GM19043 (cell line): Measurements from ENCODE around the gene IFRD2.
"Not testable (repeated sequence)": the region's sequence is repeated elsewhere in the genome, so short reads cannot be mapped to it uniquely, and the experiment has no call there.

Experiments used
- ATAC-seq: cut with Tn5 transposase; IDR thresholded peaks from one replicate; pipeline ENCODE4 v1.9.1; 2021; ENCODE audit warnings: low read depth; ENCODE audit not compliant: unreplicated experiment

The IFRD2 gene

DNA sequence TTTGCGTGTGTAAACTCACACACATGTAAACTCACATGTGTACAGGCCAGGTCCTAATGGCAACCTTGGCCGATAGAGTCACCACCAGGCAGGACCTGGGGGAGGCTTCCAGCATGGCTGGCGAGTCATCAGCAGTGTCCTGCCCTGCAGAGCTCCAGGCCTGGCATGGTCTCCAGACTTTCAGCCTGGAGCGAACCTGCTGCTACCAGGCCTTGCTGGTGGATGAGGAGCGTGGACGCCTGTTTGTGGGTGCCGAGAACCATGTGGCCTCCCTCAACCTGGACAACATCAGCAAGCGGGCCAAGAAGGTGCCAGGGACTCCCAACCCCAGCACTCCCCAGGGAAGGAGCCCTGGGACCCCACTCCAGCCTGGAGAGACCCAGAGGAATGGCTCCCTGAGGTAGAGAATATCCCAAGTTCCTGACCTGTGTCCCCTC is 22.2 kb downstream of the IFRD2 start:
- ATAC-seq, result no peak

DNA sequence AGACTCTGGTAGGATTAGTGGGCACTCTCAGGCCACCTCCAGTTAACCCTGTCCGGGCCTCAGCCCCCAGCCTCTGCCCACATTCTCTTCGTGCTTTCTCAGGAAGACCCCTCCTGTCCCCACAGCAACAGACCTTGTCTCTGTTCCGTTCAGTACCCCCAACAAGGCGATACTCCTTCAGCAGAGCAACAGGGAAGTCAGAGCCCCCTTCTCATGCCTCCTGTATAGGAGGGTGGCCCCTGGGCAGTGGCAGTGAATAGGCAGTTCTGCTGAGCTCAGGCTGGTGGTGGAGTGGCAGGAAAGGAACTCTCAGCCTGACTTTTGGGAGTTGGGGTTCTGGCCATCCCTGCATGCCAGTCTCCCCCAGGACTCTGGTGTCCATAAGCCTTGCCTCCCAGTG is 22.8 kb downstream of the IFRD2 start:
- ATAC-seq, result no peak

DNA sequence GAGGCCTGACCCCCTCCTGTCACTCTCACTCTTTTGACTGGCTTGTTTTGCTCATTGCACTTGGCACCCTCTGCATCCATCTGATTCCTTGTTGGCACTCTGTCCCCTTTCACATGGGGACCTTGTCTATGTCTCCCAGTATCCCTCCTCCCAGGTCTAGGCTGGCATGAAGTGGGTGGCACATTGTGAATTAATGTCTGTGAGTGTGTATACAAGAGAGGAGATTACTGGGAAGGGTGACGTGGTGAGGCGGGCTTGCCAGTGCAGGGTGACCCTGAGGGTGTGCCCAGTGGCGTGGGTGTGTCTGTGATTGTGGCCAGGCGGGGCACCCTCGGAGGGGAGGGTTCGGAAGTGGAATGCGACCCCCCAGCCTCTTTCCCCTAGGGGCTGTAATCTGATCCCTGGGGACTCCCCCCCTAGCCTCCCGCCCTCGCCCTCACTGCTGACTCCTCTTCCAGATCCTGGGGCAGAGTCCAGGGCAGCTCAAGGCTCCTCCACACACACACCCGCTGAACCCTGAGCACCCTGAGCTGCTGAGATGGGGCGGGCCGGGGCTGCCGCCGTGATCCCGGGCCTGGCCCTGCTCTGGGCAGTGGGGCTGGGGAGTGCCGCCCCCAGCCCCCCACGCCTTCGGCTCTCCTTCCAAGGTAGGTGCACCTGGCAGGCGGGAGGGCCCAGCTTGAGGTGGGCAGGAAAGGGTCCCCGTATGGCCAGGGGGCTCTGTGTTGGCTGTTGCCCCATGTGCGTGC is 23.4 kb downstream of the IFRD2 start, which contains the start of gene SEMA3B:
Gene SEMA3B, plus strand, starts transcription at position 445 of the 749 bp plus-strand sequence. Its CDS starts 94 bp downstream, at position 539.
- no peak for ATAC-seq

DNA sequence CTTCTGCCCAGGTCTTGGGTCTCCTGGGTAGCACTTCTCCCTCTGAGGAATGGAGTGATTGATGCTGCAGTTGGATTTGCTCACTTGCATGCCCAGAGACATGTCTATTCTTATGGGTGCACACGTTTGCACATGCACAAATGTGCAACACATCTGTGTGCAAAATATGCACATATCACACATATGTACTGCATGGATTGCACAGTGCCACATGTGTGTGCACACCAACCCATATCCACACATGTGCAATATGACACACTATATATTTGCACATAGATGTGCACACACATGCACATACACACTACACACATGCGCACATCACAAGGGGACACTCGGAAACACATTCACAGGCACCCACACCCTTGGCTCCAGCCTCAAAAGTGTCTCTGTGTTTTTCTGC is 24.0 kb downstream of the IFRD2 start:
- no peak for ATAC-seq

DNA sequence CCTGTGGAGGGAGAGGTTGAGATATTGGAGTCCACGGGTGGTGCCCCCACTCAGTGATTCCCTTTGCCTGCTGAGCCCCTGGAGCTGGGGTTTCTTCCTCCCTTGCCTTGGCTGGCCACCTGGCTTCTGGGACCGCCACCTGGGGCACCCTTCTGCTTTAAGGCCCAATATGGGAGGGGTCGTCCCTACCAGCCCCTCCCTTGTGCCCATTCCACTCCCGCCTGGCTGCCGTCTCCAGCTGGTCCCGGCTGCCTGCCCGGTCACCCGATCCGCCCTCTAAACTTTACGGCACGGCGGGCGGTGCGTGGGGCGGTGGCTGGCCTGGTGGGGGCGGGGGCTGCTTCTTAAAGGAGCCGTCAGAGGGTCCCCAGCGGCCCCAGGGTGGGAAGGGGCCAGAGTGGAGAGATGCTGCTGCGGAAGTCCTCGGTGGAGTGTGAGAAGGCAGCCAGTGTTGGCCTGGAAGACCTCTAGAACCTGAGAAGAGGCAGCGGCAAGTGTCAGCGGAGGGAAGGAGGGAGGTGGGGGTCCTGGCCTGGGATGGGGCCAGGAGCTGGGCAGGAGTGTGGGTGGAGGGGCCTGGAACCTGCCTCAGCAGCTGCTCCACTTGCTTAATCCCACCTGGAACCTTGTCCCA is 24.8 kb downstream of the IFRD2 start:
- ATAC-seq, result no peak

DNA sequence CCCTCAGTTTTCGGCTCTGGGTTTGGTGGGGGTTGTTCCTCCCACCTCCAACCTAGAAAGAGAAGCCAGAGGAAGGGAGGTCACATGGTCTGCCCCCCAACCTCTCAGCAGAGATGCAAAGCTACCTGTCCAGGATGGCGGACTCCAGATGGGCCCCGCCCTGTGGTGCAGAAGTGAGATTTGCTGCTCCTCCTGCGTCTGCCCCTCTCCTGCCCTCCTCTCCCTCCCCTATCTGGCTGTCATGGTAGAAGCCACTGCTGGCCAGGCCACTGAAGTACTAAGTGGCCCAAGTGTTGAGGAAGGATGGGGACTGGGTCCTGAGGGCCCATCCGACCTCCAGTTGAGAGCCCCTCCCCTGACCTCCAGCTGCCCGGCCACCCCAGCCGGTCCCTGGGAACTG is 25.4 kb downstream of the IFRD2 start:
- ATAC-seq, result no peak

DNA sequence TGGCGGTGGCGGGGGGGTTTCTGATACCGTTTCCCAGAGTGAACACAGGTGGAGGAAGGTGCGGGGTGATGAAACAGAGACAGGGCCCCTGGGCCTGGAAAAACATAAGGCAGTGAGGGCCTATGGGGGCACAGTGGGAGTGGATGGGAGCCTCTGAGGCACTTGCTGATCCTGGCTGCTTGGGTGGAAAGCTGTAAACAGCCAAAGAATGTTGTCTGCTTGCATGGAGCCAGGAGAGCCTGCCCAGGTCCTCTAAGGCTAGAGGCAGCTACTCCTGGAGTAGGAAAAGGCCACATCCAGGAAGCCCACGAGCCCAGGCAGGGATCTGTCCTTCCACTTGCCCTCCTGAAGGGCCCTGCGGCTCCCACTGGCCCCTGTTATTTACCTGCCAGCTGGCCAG is 26.2 kb downstream of the IFRD2 start:
- ATAC-seq, result no peak

DNA sequence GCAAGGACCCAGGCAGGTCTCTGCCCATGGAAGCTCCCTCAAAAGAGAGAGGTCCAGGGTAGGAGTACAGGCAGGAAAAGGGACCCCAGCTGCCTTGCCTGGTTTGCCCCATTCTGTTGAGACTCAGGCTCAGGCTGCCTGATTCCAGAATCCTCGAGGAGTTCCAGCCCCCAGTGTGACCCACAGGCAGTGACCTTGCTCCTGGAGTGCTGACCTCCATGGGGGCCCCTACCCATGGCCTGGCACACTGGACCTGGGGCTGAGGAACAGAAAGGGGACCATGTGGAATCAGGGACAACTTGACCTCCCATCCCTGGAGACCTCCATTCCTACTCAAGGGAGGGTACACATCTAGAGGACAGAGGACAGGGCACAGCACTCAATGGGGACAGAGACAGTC is 26.7 kb downstream of the IFRD2 start:
- no peak for ATAC-seq

DNA sequence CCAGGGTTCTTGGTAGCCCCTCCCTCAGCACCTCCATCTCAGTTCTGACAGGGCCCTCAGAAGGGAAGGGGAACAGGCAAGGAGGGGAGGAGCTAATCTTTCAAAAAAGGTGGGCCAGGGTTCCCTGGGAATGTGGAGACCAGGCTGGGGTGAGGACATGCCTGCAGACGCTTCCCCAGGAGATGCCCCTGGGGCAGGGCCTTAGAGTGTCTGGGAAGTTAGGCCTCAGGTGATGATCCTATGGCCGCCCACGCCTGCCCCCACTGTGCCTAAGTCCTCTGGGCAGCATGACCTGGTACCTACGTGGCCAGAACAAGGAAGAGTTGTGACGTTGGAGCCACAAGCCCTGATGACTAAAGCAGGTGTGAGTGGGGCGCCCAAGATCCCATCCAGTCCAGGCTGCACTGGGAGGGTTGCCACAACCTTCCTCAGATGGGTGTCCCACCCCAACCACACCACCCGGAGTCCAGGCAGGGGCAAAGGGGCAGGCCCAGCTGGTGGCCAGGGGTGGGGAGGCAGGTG is 27.2 kb downstream of the IFRD2 start:
- ATAC-seq, result no peak

DNA sequence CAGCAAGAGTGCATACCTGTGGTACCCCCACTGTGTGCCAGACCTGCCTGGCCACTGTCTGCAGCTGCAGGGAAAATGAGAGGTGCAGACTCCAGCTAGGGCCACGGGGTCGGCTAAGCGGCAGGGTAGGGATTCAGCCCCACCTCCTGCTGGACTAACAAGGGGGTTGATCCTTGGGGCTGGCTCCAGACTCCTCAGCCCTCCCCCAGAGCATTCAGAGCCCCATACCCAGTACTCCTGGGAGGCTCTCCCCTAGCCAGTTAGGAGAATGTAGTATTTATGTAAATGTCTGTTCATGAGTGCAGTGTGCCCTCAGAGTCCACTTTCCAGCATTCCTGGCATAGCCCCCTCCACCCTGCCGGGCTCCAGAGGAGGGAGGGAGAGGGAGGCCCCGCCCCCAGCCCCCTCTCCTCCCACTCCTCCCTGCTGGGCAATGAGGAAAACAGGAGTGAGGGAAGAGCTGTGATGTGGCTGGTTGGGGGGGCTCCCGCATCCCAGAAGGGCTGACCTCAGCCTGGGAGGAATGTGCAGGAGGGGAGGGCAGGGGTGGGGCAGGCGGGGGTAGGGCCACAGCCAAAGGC is 27.8 kb downstream of the IFRD2 start:
- ATAC-seq, result no peak

DNA sequence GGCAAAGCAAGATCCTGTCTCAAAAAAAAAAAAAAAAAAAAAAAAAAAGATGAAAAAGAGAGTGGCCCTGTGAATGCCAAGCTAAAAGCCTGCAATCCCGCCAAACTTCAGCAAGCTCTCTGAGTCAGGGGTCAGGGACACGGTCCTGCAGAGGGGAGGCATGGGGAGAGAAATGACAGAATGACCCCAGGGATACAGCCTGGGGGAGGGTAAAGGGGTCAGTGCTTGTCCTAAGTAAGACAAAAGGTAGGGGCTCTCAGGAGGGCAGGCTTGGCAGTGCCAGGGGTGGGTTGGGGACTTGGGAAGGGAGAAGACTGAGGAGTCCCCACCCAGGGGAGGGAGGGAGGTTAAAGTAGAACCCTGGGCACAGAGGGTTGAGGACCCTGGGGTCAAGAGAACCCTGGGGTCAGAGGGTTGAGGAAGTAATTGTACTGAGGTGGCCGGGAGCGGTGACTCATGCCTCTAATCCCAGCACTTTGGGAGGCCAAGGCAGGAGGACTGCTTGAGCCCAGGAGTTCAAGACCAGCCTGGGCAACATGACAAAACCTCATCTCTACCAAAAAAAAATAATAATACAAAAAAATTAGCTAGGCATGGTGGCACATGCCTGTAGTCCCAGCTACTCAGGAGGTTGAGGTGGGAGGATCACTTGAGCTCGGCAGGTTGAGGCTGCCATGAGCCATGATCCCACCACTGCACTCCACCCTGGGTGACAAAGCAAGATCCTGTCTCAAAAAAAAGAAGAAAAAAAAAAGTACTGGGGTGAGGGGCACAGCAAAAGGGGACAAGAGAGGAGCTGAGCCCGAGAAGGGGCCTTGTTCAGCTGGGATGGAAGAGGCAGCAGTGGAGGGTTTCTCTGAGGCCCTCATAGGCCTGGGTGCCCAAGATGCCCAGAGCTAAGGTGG is 28.5 kb downstream of the IFRD2 start:
- no peak for ATAC-seq

DNA sequence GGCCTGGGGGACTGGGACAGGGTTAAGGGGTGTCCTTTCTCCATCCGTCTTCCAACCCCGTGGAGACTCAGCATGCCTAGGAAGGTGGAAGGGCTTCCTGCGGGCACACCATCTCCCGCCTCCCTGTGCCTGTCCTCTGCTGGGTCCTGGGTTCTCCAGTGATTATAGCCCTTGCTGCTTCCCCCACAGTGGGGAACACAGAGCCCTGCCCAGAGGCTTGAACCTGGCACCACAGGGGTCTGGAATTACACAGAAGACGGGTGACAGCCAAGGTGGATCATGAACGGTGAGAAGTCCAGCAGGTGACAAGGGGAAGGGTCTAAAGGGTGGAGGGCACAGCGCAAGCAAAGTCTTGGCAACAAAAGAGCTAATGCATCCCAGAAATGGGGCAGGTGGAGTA is 29.5 kb downstream of the IFRD2 start:
- no peak for ATAC-seq

DNA sequence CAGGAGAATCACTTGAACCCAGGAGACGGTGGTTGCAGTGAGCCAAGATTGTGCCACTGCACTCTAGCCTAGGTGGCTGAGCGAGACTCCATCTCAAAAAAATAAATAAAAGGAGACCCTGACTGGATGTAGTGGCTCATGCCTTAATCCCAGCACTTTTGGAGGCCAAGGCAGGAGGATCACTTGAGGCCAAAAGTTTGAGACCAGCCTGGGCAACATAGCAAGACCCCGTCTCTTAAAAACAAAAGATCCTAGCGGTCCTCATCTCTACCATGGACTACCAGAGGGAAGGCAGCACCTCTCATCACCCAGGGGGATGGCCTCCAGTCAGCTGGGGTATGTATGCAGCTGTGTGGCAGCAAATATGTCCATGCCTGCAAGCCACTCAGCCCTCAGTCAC is 30.0 kb downstream of the IFRD2 start:
- not testable (repeated sequence) for ATAC-seq

DNA sequence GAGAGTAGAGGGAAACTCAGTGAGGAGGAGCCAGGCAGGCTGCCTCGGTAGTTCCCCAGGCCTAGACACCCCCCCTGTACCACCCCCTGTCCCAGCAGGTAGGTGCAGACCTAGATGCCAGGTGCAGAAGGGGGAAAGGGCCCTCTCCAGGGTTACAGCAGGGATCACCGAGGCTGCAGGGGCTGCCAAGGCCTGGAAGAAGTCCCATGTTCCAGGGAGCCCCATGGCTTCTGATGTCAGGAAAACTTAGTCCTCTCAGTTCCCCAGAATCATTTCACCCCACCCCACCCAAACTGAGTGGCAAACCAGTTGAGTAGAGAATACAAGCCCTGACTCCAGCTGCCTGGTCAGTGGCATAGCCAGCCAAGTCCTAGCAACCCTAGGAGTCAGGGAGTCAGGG is 30.7 kb downstream of the IFRD2 start:
- ATAC-seq, result no peak

DNA sequence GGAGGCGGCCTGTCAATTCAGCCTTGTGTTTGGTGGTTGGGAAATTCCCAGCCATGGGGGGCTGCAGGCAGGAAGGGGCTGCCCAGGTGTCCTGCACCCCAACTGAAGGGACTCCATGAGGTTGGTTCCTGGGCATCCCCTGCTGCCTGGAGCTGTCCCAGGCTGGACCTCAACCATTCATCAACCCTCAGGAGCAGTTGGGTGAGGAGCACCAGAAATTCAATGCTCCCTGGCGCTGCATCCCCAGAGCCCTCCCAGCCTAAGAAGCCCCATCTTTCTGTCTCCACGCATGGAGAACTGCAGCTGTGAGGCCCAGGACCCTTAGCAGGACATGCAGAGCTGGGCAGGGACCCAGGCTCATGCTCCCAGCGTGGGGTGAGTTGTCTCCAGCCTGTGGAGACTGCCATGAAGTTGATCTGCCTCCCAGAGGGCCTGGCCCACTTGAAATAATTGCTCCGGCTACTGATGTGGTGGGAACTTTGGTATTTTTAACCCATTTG is 31.2 kb downstream of the IFRD2 start:
- no peak for ATAC-seq

DNA sequence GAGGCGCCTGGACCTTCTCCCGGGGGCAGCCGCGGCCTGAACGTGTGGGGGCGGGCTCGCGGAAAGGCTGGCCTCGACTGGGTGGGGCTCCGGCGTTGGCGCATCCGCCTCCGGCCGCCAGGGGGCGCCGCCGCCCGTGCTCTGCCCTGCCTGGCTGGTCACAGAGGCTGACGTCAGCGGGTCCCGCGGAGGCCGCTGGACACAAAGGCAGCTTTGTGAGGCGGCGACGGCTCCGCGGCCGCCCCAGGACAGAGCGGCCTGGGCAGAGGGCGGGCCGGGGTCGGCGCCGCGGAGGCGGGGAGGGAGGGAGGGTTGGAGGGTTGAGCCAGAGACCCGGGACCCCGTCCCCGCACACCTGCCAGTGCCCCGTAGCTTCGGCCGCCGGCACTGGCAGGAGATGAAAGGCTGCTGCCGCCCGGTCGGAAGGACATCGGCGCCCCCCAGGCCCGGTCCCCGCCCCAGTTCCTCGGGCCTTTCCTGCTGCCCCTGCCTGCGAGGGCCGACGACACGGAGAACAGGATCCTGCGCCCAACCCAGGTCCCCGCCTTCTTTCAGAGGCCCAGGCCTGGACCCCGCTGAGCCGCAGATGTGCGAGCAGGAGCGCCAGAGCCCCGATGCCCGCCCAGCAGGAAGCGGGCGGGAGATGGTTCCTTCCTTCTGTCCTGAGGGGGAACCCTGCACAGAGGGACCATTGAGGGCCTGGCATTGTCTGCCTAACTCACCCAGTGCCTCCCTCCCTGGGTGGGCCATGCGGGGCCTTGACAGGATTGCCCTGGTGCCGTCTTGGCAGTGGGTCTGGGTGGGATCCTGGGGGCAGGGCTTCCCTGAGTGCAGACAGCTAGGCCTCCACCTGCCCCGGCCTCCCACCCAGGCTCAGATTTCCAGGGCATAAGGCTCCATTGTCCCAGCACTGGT is 31.9 kb downstream of the IFRD2 start:
- ATAC-seq, result peak; percentile 86

DNA sequence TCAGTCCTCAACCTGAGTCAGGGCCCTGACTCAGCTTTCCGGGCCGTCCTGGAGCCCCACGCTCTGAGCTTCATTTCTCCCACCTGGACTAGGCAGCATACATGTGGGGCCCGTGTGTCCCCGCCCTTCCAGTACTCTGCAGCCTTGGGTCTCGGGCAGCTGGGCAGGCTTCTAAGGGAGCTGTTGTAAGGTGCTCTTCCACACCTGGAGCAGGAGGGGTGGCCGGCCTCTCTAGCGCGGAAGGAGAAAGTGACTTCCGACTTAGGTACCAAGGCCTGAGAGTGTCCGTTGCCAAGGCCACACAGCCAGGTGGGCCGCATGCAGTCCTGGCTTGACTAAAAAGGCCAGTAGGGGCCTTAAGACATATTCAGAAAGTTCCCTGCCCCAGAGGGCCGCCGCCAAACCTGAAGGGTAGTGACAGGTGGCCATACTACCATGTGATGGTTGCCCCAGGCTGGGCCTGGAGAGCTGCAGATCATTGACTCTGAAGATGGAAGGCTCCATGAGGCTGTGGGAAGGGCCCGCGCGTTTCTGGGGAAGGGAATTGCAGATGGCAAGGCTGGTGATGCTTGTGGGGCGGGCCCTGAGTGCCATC is 32.7 kb downstream of the IFRD2 start:
- ATAC-seq, result peak; percentile 15

DNA sequence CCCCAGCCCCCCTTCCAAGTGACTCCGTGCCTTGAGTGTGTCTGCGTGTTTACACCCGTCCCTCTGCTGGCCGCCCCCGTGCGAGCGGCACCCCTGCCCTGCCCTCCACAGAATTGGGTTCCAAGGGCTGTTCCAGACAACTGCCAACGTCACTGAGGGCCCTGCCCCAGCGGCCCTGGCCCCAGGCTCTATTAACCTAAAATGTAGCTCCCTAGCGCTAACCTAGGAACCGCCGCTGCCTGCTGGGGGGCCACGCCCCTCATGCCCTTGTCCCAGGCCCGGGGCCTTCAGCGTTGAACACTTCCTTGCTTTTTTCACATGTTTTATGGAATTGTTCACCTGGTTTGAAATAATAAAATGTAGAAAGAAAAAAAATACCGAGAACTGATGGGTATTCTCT is 33.2 kb downstream of the IFRD2 start:
- ATAC-seq, result no peak
